Measurements from ENCODE around the gene FRS3.

Gene FRS3

GRCh38 chr6:41769376-41769775 lies 10.3 kb downstream of the FRS3 start:
- Histone ChIP-seq H3K27ac (ENCODE audit: extremely low read depth, low read depth, low read length) (no peak overlapping the region), H3K9me3 (ENCODE audit: control insufficient read depth, insufficient read depth, low read depth, low read length) (no peaks in the 10 kb centered on the region), H3K4me1 (ENCODE audit: control insufficient read depth, insufficient read depth, low read length) (peaks cover 4% of the 10 kb centered on the region; the same call in 1 of the 2 replicates), H3K36me3 (ENCODE audit: control insufficient read depth in 2 of 2, insufficient read depth in 1 of 2, low read length in 2 of 2) (peaks cover 0 to 35% of the 10 kb centered on the region in 2 experiments; a peak in 2 of 3 replicates), H3K4me3 (ENCODE audit: low read depth, low read length) (no peak overlapping the region)
- TF ChIP-seq SCRT1 (tag by site-specific recombination; IDR thresholded peaks at IDR 0.05; ENCODE audit: borderline replicate concordance) (no peak), ZSCAN5A (tag by site-specific recombination; IDR thresholded peaks at IDR 0.05) (no peak), PBX3 (CRISPR knock-in tag; IDR thresholded peaks at IDR 0.05) (no peak), ZNF223 (tag by site-specific recombination; IDR thresholded peaks at IDR 0.05) (no peak), ZNF211 (tag by site-specific recombination; IDR thresholded peaks at IDR 0.05; ENCODE audit: low read depth) (no peak), ZNF660 (tag by site-specific recombination; IDR thresholded peaks at IDR 0.05) (no peak), SCRT2 (tag by site-specific recombination; IDR thresholded peaks at IDR 0.05) (no peak), ZNF416 (tag by site-specific recombination; IDR thresholded peaks at IDR 0.05) (no peak), ZNF670 (tag by site-specific recombination; IDR thresholded peaks at IDR 0.05; ENCODE audit: low read depth) (no peak), ZNF280C (tag by site-specific recombination; IDR thresholded peaks at IDR 0.05) (no peak), HOXC10 (CRISPR knock-in tag; IDR thresholded peaks at IDR 0.05) (no peak), REST (tag by site-specific recombination; IDR thresholded peaks at IDR 0.05) (no peak), ZSCAN4 (tag by site-specific recombination; IDR thresholded peaks at IDR 0.05) (no peak), PRDM1 (tag by site-specific recombination; IDR thresholded peaks at IDR 0.05) (no peak), ZNF530 (tag by site-specific recombination; IDR thresholded peaks at IDR 0.05; ENCODE audit: low read depth) (no peak)
- POLR2A ChIA-PET, result interaction anchor here (1.4 kb wide), 1 partner anchor 18 kb away, joined by 5 read pairs; the partner anchor contains the start of gene TOMM6
- CTCF ChIA-PET, result interaction anchor here (0.5 to 3.5 kb wide), 6 partner anchors 15 to 498 kb away, joined by 3 to 19 read pairs (median 3); partner anchors contain the start of gene TOMM6
